ENCODE measurements around the gene SLC30A7.

- TF ChIP-seq TAF1 (IDR thresholded peaks at IDR 0.05; ENCODE audit: low read depth) = no peak
- no peak for TF ChIP-seq MAX (IDR thresholded peaks at IDR 0.05)
- TF ChIP-seq FOXM1 (IDR thresholded peaks at IDR 0.05; ENCODE audit: borderline replicate concordance, low read depth) = no peak
- TF ChIP-seq EP300 (IDR thresholded peaks at IDR 0.05; ENCODE audit: borderline replicate concordance) = no peak
- no peak for TF ChIP-seq USF1 (IDR thresholded peaks at IDR 0.05)
Measured at GRCh38 chr1:100971021-100971420, 75.1 kb downstream of the SLC30A7 start.

All from Ishikawa (cell line).